H1 (cell line): ENCODE results near the gene RRP1B. TPM values are rescaled to one million over a fixed set of nuclear protein-coding genes. Genes with fewer than 3 reads are reported as not detected.

ENCODE experiments used
- CTCF ChIA-PET: fragments of 300-600 bp; sonication (Branson Sonifier 250); formaldehyde crosslinking; loops from one replicate; lab custom pipeline; 2021; ENCODE audit not compliant: partially characterized antibody; lab: Charles Lee
- POLR2A ChIA-PET: fragments of 300-600 bp; sonication (Branson Sonifier 250); formaldehyde crosslinking; loops from one replicate; lab custom pipeline; 2021; ENCODE audit warnings: inconsistent platforms; ENCODE audit not compliant: partially characterized antibody; lab: Charles Lee
- DNase-seq, 2 experiments: peaks; one replicate each; pipeline versions ENCODE4 v3.0.0 to v3.0.0-alpha.2; 2010 to 2022; ENCODE audit warnings: low spot score in 2 of 2, low read depth in 1 of 2, mixed read lengths in 1 of 2
- FAIRE-seq: peaks from 2 replicates; lab custom pipeline; 2011; peaks lifted over from hg19 to GRCh38; lab: Jason Lieb, UNC
- H2AFZ ChIP-seq: 2 replicates; pipeline ENCODE4 v1.8.1; 2012; ENCODE audit warnings: low read length, inconsistent platforms
- H2AK5ac ChIP-seq: 2 replicates; pipeline ENCODE4 v1.6.1; 2013; ENCODE audit warnings: low read depth, low read length
- H2BK120ac ChIP-seq: replicated peaks from 2 replicates; pipeline ENCODE3; 2013; ENCODE audit warnings: low read depth, low read length, inconsistent platforms
- H2BK12ac ChIP-seq: 2 replicates; pipeline ENCODE4 v1.6.1; 2013; ENCODE audit warnings: low read depth, low read length
- H2BK15ac ChIP-seq: 2 replicates; pipeline ENCODE4 v1.6.1; 2013; ENCODE audit warnings: low read length
- H2BK20ac ChIP-seq: 2 replicates; pipeline ENCODE4 v1.6.1; 2013; ENCODE audit warnings: low read length
- H2BK5ac ChIP-seq: 2 replicates; pipeline ENCODE4 v1.6.1; 2013; ENCODE audit warnings: low read depth, low read length
- H3K14ac ChIP-seq: 2 replicates; pipeline ENCODE4 v1.6.1; 2013; ENCODE audit warnings: inconsistent platforms; ENCODE audit not compliant: insufficient read length
- H3K18ac ChIP-seq: 2 replicates; pipeline ENCODE4 v1.6.1; 2013; ENCODE audit warnings: low read length; ENCODE audit errors: extremely low read depth
- H3K23ac ChIP-seq: 2 replicates; pipeline ENCODE4 v1.6.1; 2013; ENCODE audit warnings: inconsistent platforms; ENCODE audit not compliant: insufficient read length
- H3K23me2 ChIP-seq: 2 replicates; pipeline ENCODE4 v1.6.1; 2013; ENCODE audit warnings: low read depth, low read length
- H3K27ac ChIP-seq: 2 replicates; pipeline ENCODE4 v1.6.1; 2011; ENCODE audit warnings: low read depth, low read length, inconsistent platforms
- H3K27me3 ChIP-seq, 4 experiments: replicated peaks in 1 of 4; 1 replicate in 1 of 4; 2 replicates in 3 of 4; pipeline versions ENCODE4 v1.6.1 to v1.8.1; 2011 to 2013; ENCODE audit warnings: low read length in 3 of 4, mild to moderate bottlenecking in 3 of 4, inconsistent platforms in 2 of 4, mixed read lengths in 2 of 4, moderate library complexity in 1 of 4; ENCODE audit not compliant: control insufficient read depth in 3 of 4, insufficient read depth in 3 of 4; ENCODE audit errors: extremely low read depth in 1 of 4
- H3K36me3 ChIP-seq, 4 experiments: 2 replicates each; pipeline versions ENCODE4 v1.6.1 to v1.8.1; 2011 to 2013; ENCODE audit warnings: mild to moderate bottlenecking in 4 of 4, low read length in 3 of 4, moderate library complexity in 2 of 4, control low read depth in 1 of 4, inconsistent platforms in 1 of 4; ENCODE audit not compliant: insufficient read depth in 4 of 4, control insufficient read depth in 2 of 4
- H3K4ac ChIP-seq: replicated peaks from 2 replicates; pipeline ENCODE3; 2013; ENCODE audit warnings: low read length, low read depth, mixed read lengths, inconsistent platforms; ENCODE audit not compliant: insufficient read length
- H3K4me1 ChIP-seq, 4 experiments: replicated peaks in 1 of 4; 1 replicate in 1 of 4; 2 replicates in 3 of 4; pipeline versions ENCODE4 v1.6.1 to v1.8.1; 2011 to 2013; ENCODE audit warnings: low read length in 3 of 4, inconsistent platforms in 2 of 4, mixed read lengths in 1 of 4; ENCODE audit not compliant: insufficient read depth in 4 of 4, control insufficient read depth in 3 of 4
- H3K4me2 ChIP-seq, 2 experiments: 2 replicates each; pipeline versions ENCODE4 v1.6.1 to v1.8.1; 2011 to 2013; ENCODE audit warnings: low read depth in 2 of 2, low read length in 2 of 2, control low read depth in 1 of 2, inconsistent platforms in 1 of 2, mild to moderate bottlenecking in 1 of 2; ENCODE audit not compliant: insufficient read depth in 1 of 2
- H3K4me3 ChIP-seq, 4 experiments: fragments of 200-600, 300-600 bp in 1 of 4; sonication (generic), shearing (Covaris generic), sonication (Bioruptor Twin) in 1 of 4; 2 replicates each; pipeline versions ENCODE4 v1.5.1 to v1.8.1; 2011 to 2016; ENCODE audit warnings: low read length in 4 of 4, low read depth in 3 of 4, control low read depth in 2 of 4, inconsistent platforms in 2 of 4, mild to moderate bottlenecking in 2 of 4, mixed read lengths in 1 of 4, moderate library complexity in 1 of 4; ENCODE audit not compliant: insufficient read depth in 2 of 4; ENCODE audit errors: extremely low read depth in 1 of 4
- H3K56ac ChIP-seq: replicated peaks from 2 replicates; pipeline ENCODE3; 2013; ENCODE audit warnings: low read depth, mild to moderate bottlenecking, mixed read lengths, low read length, inconsistent platforms; ENCODE audit not compliant: insufficient read length
- H3K79me1 ChIP-seq: 2 replicates; pipeline ENCODE4 v1.6.1; 2013; ENCODE audit warnings: low read depth, low read length, control low read depth
- H3K79me2 ChIP-seq, 2 experiments: 2 replicates each; pipeline versions ENCODE4 v1.6.1 to v1.8.1; 2012 to 2013; ENCODE audit warnings: low read length in 2 of 2, mild to moderate bottlenecking in 2 of 2, inconsistent platforms in 1 of 2; ENCODE audit not compliant: insufficient read depth in 2 of 2, control insufficient read depth in 1 of 2
- H3K9ac ChIP-seq, 4 experiments: replicated peaks in 1 of 4; 1 replicate in 1 of 4; 2 replicates in 3 of 4; pipeline versions ENCODE4 v1.6.1 to v1.8.1; 2011 to 2013; ENCODE audit warnings: low read depth in 3 of 4, low read length in 3 of 4, control low read depth in 2 of 4, mild to moderate bottlenecking in 2 of 4, moderate library complexity in 2 of 4, inconsistent platforms in 1 of 4; ENCODE audit errors: extremely low read depth in 1 of 4
- H3K9me3 ChIP-seq, 2 experiments: 2 replicates each; pipeline versions ENCODE4 v1.6.1 to v1.8.1; 2012 to 2013; ENCODE audit warnings: mild to moderate bottlenecking in 2 of 2, moderate library complexity in 2 of 2, control low read depth in 1 of 2, inconsistent platforms in 1 of 2, low read depth in 1 of 2, low read length in 1 of 2, mixed read lengths in 1 of 2; ENCODE audit not compliant: insufficient read depth in 2 of 2
- H4K20me1 ChIP-seq, 2 experiments: replicated peaks in 1 of 2; 2 replicates each; pipeline versions ENCODE3 to v1.8.1; 2011 to 2013; ENCODE audit warnings: inconsistent platforms in 2 of 2, low read length in 2 of 2, mild to moderate bottlenecking in 1 of 2; ENCODE audit not compliant: insufficient read depth in 2 of 2, control insufficient read depth in 1 of 2
- H4K5ac ChIP-seq: 2 replicates; pipeline ENCODE4 v1.6.1; 2013; ENCODE audit warnings: low read length, low read depth, mixed read lengths, inconsistent platforms; ENCODE audit not compliant: insufficient read length
- H4K8ac ChIP-seq: 2 replicates; pipeline ENCODE4 v1.8.0; 2013; ENCODE audit warnings: mild to moderate bottlenecking, moderate library complexity, low read length, inconsistent platforms; ENCODE audit not compliant: insufficient read depth; ENCODE audit errors: extremely low read depth
- H4K91ac ChIP-seq: replicated peaks from 2 replicates; pipeline ENCODE3; 2013; ENCODE audit warnings: low read length, mixed read lengths, inconsistent platforms; ENCODE audit not compliant: insufficient read length
- EGR1 ChIP-seq: IDR thresholded peaks from 2 replicates; pipeline ENCODE4 v1.6.1; 2011; ENCODE audit warnings: low read depth, low read length, borderline replicate concordance
- USF2 ChIP-seq: IDR thresholded peaks from 2 replicates; pipeline ENCODE4 v1.6.1; 2011; ENCODE audit warnings: low read length, improper control_type of control experiment
- WGBS, 2 experiments: shearing (Covaris generic) in 1 of 2; methylation state at CpG; one replicate each; pipeline versions ENCODE4 v1.1.6 to v1.1.7; 2013 to 2015; ENCODE audit warnings: low lambda C conversion rate in 2 of 2, mixed read lengths in 2 of 2, inconsistent platforms in 1 of 2, low coverage in 1 of 2, missing lambda C conversion rate in 1 of 2; ENCODE audit not compliant: insufficient replicate concordance in 2 of 2, insufficient coverage in 1 of 2, insufficient read length in 1 of 2; ENCODE audit errors: extremely low coverage in 1 of 2, missing lambda C conversion rate in 1 of 2; 5-methylcytosine and 5-hydroxymethylcytosine counted together
- polyA plus RNA-seq, 7 experiments: library from polyadenylated mRNA; depleted of rRNA in 3 of 7; stranded (reverse) in 5 of 7; unstranded in 2 of 7; fragments of >200 nt in 5 of 7; fragments of 200-250 nt in 2 of 7; gene quantifications; 1 replicate in 5 of 7; 2 replicates in 1 of 7; 4 replicates in 1 of 7; pipeline versions ENCODE4 v1.2.1 to v1.2.3, GENCODE V29; 2011 to 2013; ENCODE audit warnings: missing spikeins in 2 of 7, mixed read lengths in 2 of 7
- total RNA-seq: library from RNA; stranded (reverse); fragmentation: NEBNext Ultra II Directional; extraction: Animal tissue kit (Norgen Biotek cat#: 25700); gene quantifications from 2 replicates; pipeline ENCODE4 v1.2.1, GENCODE V29; 2021

RRP1B gene
- total and polyA plus RNA-seq, 2 of the 8 experiments (the other 6 are each of a cell fraction or from before 2014, with no cell fraction given): 25.8 to 97.3 TPM

DNA sequence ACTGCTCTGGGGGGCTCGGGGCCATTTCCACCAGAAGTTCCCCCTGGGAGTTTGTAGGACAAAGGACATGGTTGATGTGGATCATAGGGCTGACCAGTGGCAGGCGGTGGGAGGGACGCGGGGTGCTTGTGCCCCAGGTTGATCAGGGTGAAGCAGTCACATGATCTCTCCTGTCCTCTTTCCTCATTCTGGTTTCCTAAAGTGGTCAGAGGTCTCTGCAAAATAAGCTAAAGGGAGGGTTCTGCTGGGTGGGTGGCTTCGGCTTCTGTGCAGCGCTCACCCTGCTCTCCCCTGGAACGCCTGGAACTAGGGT, 68.8 kb downstream of the RRP1B start:
- H3K27me3 ChIP-seq: no peaks in the 10 kb centered on the region
- ChIA-PET CTCF (interaction anchor here (0.6 to 3.7 kb wide), 27 partner anchors 8 to 1389 kb away, joined by 3 to 13 read pairs (median 5); partner anchors contain the start of gene RRP1), POLR2A (interaction anchor here (0.8 to 6.8 kb wide), 18 partner anchors 8 to 71 kb away, joined by 3 to 41 read pairs (median 5); partner anchors contain the start of genes HSF2BP, PDXK, RRP1 and RRP1B)
- H3K4me1 ChIP-seq: peaks cover 0 to 21% (median 11%) of the 10 kb centered on the region in 4 experiments; a peak in 6 of 7 replicates
- peak overlapping the region; percentile 71 to 90 for H3K4me2 ChIP-seq
- peak overlapping the region in 3 of 4 experiments; percentile 43 to 75 (median 60); a peak in 6 of 7 replicates for H3K9ac ChIP-seq
- DNase-seq (no peak), FAIRE-seq (no peak)
- TF ChIP-seq EGR1: no peak
- 0 out of 2 replicates have a peak, but pooled peaks have one; percentile 22 for TF ChIP-seq USF2
- no peak overlapping the region for H2BK120ac ChIP-seq
- H3K18ac ChIP-seq: peak overlapping the region; percentile 97
- peak overlapping the region; percentile 45; the same call in 1 of the 2 replicates for H4K8ac ChIP-seq
- peak overlapping the region; percentile 83; the same call in 1 of the 2 replicates for H3K27ac ChIP-seq
- H2AK5ac ChIP-seq: peak overlapping the region; percentile 1; the same call in 1 of the 2 replicates
- peak overlapping the region; percentile 97 for H2BK5ac ChIP-seq
- H3K56ac ChIP-seq: peak overlapping the region; percentile 49
- H3K79me2 ChIP-seq: peaks cover 0 to 52% of the 10 kb centered on the region in 2 experiments; a peak in 3 of 4 replicates
- WGBS, 2 experiments: 47% methylated on average over 7 of the region's 7 CpGs; no CpG with 5 or more reads in 1 of the 2 experiments
- peaks cover 14% of the 10 kb centered on the region; the same call in 1 of the 2 replicates for H3K79me1 ChIP-seq
- peak overlapping the region; percentile 33; the same call in 1 of the 2 replicates for H2BK15ac ChIP-seq
- H3K23me2 ChIP-seq: peaks cover 9% of the 10 kb centered on the region; the same call in 1 of the 2 replicates
- no peak overlapping the region for H3K23ac ChIP-seq
- H2BK20ac ChIP-seq: no peak overlapping the region
- no peak overlapping the region for H3K14ac ChIP-seq
- peak overlapping the region; percentile 27 for H3K4ac ChIP-seq
- H2AFZ ChIP-seq: 0 out of 2 replicates have a peak overlapping the region, but pooled peaks have one; percentile 30
- 0 out of 2 replicates have a peak overlapping the region, but pooled peaks have one; percentile 32 for H2BK12ac ChIP-seq
- H4K20me1 ChIP-seq: peaks cover 0 to 6% of the 10 kb centered on the region in 2 experiments
- no peaks in the 10 kb centered on the region for H3K36me3 ChIP-seq
- no peaks in the 10 kb centered on the region for H3K9me3 ChIP-seq
- H4K91ac ChIP-seq: peak overlapping the region; percentile 96
- no peak overlapping the region for H4K5ac ChIP-seq
- H3K4me3 ChIP-seq: peak overlapping the region; percentile 39 to 83 (median 71)
